Gastrocnemius medialis (tissue), 4 donors: ENCODE data around the gene ADAMTS2.

Experiments used
- POLR2A ChIP-seq, 2 donors: fragments of 450-650 bp; IDR thresholded peaks; one replicate each; pipeline ENCODE4 v1.6.1; 2017; ENCODE audit warnings: antibody characterized with exemption in 2 of 2, mild to moderate bottlenecking in 2 of 2, moderate library complexity in 2 of 2
- TF ChIP-seq, protein P1 (sequence below), 5 experiments: fragments of 450-650 bp in 3 of 5; fragments of 200-600 bp in 2 of 5; sonication (generic) in 2 of 5; IDR thresholded peaks in 4 of 5; conservative IDR thresholded peaks in 1 of 5; 1 replicate in 4 of 5; 2 replicates in 1 of 5; pipeline ENCODE4 v1.5.1; 2016 to 2019; ENCODE audit warnings: antibody characterized with exemption in 5 of 5, mild to moderate bottlenecking in 3 of 5, moderate library complexity in 3 of 5

DNA sequence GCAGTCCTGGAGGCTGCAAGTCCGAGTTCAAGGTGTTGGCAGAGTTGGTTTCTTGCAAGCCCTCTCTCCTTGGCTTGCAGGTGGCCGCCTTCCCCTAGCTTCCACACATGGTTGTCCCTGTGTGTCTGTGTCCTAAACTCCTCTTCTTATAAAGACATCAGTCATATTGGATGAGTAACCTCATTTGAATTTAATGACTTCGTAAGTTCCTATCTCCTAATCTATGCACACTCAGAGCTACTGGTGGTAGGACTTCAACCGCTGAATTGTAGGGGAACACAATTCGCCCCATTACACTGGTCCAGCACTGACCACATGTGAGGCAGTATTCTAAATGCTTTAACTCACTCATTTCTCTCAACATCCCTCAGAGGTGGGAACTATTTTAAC, 25.9 kb upstream of the ADAMTS2 start:
- TF ChIP-seq, protein P1, sequence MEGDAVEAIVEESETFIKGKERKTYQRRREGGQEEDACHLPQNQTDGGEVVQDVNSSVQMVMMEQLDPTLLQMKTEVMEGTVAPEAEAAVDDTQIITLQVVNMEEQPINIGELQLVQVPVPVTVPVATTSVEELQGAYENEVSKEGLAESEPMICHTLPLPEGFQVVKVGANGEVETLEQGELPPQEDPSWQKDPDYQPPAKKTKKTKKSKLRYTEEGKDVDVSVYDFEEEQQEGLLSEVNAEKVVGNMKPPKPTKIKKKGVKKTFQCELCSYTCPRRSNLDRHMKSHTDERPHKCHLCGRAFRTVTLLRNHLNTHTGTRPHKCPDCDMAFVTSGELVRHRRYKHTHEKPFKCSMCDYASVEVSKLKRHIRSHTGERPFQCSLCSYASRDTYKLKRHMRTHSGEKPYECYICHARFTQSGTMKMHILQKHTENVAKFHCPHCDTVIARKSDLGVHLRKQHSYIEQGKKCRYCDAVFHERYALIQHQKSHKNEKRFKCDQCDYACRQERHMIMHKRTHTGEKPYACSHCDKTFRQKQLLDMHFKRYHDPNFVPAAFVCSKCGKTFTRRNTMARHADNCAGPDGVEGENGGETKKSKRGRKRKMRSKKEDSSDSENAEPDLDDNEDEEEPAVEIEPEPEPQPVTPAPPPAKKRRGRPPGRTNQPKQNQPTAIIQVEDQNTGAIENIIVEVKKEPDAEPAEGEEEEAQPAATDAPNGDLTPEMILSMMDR (IDR thresholded peaks at IDR 0.05 in 4 of 5, conservative IDR thresholded peaks at IDR 0.05 in 1 of 5) = no peak
- TF ChIP-seq POLR2A (IDR thresholded peaks at IDR 0.05) = no peak
